RWPE2 (cell line): ENCODE results near the gene ITGAV.

Experiments
- ATAC-seq: fragments of 200-7000 bp; cut with Tn5 transposase; 3 replicates; pipeline ENCODE4 v1.9.1; 2021; ENCODE audit warnings: low read depth
- DNase-seq: peaks from one replicate; pipeline ENCODE4 v3.0.0-alpha.2; 2020; ENCODE audit warnings: low spot score
- H3K27ac ChIP-seq: fragments of 450-650 bp; 2 replicates; pipeline ENCODE4 v1.5.1; 2017; ENCODE audit warnings: mild to moderate bottlenecking; ENCODE audit not compliant: poor library complexity, severe bottlenecking
- H3K27me3 ChIP-seq: fragments of 250-450 bp; sonication (Bioruptor Pico); 2 replicates; pipeline ENCODE4 v1.5.1; 2021; ENCODE audit warnings: mild to moderate bottlenecking, moderate library complexity; ENCODE audit not compliant: insufficient read depth, poor library complexity, severe bottlenecking
- H3K36me3 ChIP-seq: fragments of 250-450 bp; sonication (Bioruptor Pico); 2 replicates; pipeline ENCODE4 v1.5.1; 2020; ENCODE audit warnings: low read depth, mild to moderate bottlenecking, moderate library complexity
- H3K4me1 ChIP-seq: fragments of 250-450 bp; sonication (Bioruptor Pico); 2 replicates; pipeline ENCODE4 v1.5.1; 2021; ENCODE audit warnings: mild to moderate bottlenecking, moderate library complexity; ENCODE audit not compliant: insufficient read depth, poor library complexity, severe bottlenecking
- H3K4me3 ChIP-seq: fragments of 250-450 bp; sonication (Bioruptor Pico); 2 replicates; pipeline ENCODE4 v1.5.1; 2021; ENCODE audit warnings: mild to moderate bottlenecking, moderate library complexity; ENCODE audit not compliant: severe bottlenecking
- H3K9me3 ChIP-seq: fragments of 250-450 bp; sonication (Bioruptor Pico); 2 replicates; pipeline ENCODE4 v1.5.1; 2021; ENCODE audit warnings: mild to moderate bottlenecking, moderate library complexity; ENCODE audit not compliant: severe bottlenecking
- TF ChIP-seq, protein P1 (sequence below): fragments of 450-650 bp; IDR thresholded peaks from one replicate; pipeline ENCODE4 v1.5.1; 2017; ENCODE audit warnings: mild to moderate bottlenecking, moderate library complexity; ENCODE audit not compliant: poor library complexity, severe bottlenecking

Gene ITGAV

DNA sequence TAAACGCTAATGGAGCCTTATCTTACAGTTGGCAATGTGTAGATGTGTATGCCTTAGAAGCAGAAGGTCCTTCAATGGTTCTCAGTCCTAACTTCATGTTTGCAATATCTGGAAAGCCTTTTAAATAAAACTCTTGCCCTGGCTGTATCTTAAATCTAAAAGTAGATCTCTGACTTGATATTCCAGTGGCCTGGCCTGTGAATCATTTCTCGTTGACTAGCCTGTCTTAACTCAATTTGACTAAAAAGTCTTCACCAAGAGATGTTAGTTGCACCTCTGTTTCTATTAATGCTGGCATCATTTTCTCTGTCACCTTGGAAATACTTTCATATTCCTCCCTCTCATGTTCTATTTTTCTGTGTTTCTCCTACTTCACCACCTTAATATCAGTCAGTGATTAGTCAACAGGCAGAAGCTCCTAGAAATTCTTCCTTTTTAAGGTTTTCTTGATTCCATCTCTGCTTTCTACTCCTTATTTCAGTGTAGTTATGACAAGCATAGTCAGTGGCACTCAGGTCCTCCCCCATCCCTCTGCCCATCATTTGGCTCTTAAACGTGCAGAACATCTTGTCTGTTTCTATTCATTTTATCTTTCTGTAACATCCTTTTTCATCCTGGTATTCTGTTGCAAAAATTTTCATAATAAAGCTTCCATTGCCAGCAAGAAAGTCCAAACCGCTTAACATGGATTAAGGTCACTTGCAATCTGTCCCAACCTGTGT, 4.3 kb downstream of the ITGAV start:
- H3K4me3 ChIP-seq, result no peak overlapping the region
- no peak overlapping the region for H3K27ac ChIP-seq
- no peak for DNase-seq

DNA sequence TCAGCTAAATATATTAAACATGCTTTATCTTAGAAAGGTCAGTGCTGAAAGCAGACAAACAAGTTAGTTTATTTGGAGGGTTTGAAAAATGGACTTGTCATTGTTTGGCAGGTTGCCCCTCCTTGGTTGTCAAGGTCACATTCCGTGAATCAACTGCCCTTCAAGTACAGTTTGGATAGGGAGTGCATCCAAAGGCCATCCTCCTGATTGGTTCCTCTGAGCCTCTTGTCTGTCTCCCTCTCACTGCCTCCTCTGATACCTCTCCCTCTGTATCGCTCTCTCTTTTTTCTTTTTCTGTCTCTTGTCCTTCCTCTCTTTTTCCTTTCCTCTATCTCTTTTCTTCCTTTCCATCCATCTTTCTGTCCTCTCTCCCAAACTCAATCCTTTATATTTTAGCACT, 5.4 kb downstream of the ITGAV start:
- Histone ChIP-seq H3K4me3 (no peak overlapping the region), H3K4me1 (peaks cover 15% of the 10 kb centered on the region), H3K27me3 (no peaks in the 10 kb centered on the region), H3K27ac (no peak overlapping the region), H3K9me3 (no peaks in the 10 kb centered on the region), H3K36me3 (no peaks in the 10 kb centered on the region)
- TF ChIP-seq, protein P1, sequence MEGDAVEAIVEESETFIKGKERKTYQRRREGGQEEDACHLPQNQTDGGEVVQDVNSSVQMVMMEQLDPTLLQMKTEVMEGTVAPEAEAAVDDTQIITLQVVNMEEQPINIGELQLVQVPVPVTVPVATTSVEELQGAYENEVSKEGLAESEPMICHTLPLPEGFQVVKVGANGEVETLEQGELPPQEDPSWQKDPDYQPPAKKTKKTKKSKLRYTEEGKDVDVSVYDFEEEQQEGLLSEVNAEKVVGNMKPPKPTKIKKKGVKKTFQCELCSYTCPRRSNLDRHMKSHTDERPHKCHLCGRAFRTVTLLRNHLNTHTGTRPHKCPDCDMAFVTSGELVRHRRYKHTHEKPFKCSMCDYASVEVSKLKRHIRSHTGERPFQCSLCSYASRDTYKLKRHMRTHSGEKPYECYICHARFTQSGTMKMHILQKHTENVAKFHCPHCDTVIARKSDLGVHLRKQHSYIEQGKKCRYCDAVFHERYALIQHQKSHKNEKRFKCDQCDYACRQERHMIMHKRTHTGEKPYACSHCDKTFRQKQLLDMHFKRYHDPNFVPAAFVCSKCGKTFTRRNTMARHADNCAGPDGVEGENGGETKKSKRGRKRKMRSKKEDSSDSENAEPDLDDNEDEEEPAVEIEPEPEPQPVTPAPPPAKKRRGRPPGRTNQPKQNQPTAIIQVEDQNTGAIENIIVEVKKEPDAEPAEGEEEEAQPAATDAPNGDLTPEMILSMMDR, result no peak
- no peak for ATAC-seq
- DNase-seq, result no peak

More for the DNA sequence above, 4.3 kb downstream of the ITGAV start:
- Histone ChIP-seq H3K36me3 (no peaks in the 10 kb centered on the region), H3K27me3 (no peaks in the 10 kb centered on the region), H3K9me3 (no peaks in the 10 kb centered on the region), H3K4me1 (peaks cover 15% of the 10 kb centered on the region)
- TF ChIP-seq, protein P1, result no peak
- ATAC-seq, result no peak

DNA sequence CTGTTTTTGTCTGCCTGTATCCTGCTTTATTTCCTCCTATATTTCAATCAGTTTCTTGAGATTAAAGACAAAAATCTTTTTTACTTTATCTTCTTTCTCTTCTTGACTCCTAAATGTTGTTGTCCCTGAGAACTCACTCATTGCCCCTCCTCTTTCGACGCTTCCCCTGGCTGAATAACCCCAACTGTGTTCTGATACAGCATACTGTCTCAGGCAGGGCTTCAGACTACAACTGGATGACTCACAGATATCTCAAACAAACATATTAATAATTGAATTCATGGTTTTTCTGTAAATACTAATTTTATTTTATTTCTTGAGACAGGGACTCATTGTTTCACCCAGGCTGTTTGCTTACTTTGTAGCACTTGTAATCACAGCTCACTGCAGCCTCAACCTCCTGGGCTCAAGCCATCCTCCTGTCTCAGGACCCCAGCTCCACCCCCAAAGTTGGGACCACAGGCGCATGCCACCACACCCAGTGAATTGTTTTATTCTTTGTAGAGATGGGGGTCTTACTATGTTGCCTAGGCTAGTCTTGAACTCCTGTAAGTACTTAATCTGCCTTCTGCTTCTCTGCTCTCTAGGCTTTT, 9.4 kb downstream of the ITGAV start:
- ATAC-seq (no peak), DNase-seq (no peak)
- H3K36me3 ChIP-seq, result peaks cover 22% of the 10 kb centered on the region
- H3K27me3 ChIP-seq, result no peaks in the 10 kb centered on the region
- no peaks in the 10 kb centered on the region for H3K9me3 ChIP-seq
- H3K4me1 ChIP-seq, result peaks cover 11% of the 10 kb centered on the region
- no peak overlapping the region for H3K4me3 ChIP-seq
- TF ChIP-seq, protein P1, result no peak
- H3K27ac ChIP-seq, result no peak overlapping the region

DNA sequence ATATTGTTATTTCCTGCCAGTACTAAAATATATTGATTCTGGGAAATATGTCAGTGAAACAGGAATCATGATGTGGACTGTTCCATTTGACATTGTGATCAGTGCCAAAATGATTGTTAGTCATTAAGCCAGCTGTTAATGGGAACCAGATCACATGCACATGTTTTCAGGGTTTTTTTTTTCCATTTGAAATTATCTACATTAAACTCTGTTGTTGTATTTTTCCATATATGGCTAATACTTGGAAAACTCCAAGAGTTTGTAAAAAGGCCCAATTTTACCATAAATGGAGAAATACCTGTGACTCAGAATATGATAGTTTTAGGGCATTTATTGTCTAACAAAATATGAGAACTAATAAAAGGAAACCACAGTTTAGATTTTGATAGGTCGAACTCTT, 13.4 kb downstream of the ITGAV start:
- Histone ChIP-seq H3K27me3 (no peaks in the 10 kb centered on the region), H3K36me3 (peaks cover 31% of the 10 kb centered on the region), H3K4me1 (no peaks in the 10 kb centered on the region), H3K4me3 (no peak overlapping the region), H3K27ac (no peak overlapping the region), H3K9me3 (no peaks in the 10 kb centered on the region)
- ATAC-seq (no peak), DNase-seq (no peak)
- TF ChIP-seq, protein P1, result no peak

DNA sequence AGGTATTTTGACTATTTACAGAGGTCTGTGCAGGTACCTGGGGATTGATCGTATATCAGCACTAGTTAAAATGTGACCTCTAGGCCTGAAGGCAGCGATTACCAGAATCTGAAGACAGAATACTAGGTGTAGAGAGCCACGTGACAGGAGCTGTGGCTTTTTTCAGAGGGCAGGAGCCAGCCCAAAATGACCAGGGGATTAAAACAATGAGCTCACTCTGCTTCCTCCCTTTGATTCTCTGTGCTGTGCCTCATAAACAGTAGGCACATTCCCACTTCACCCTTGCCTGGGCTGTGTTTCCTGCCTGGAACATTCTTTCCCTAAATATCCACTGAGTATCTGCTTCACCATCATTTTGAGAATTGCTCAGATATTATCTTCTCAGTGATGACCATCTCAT, 15.2 kb downstream of the ITGAV start:
- no peak overlapping the region for H3K4me3 ChIP-seq
- no peaks in the 10 kb centered on the region for H3K9me3 ChIP-seq
- TF ChIP-seq, protein P1, result no peak
- H3K27me3 ChIP-seq, result no peaks in the 10 kb centered on the region
- H3K4me1 ChIP-seq, result no peaks in the 10 kb centered on the region
- ATAC-seq (no peak), DNase-seq (no peak)
- H3K27ac ChIP-seq, result no peak overlapping the region
- H3K36me3 ChIP-seq, result peaks cover 38% of the 10 kb centered on the region
